Neutrophil (primary cell): ENCODE data around the gene CFAP73.

Source experiments
- H3K27ac ChIP-seq: fragments of 200-600 bp; sonication (generic); 2 replicates; pipeline ENCODE4 v1.5.1; 2016; ENCODE audit warnings: mild to moderate bottlenecking, moderate library complexity
- H3K27me3 ChIP-seq: fragments of 200-600 bp; sonication (generic); 2 replicates; pipeline ENCODE4 v1.6.0; 2016; ENCODE audit warnings: mild to moderate bottlenecking
- H3K36me3 ChIP-seq: fragments of 200-600 bp; sonication (generic); 2 replicates; pipeline ENCODE4 v1.5.1; 2017
- H3K4me1 ChIP-seq, 2 experiments: fragments of 200-600 bp in 1 of 2; sonication (generic) in 1 of 2; 1 replicate in 1 of 2; 2 replicates in 1 of 2; pipeline versions ENCODE4 v1.5.1 to v1.6.1; 2013 to 2016; ENCODE audit warnings: low read depth in 1 of 2, low read length in 1 of 2, mild to moderate bottlenecking in 1 of 2, moderate library complexity in 1 of 2; ENCODE audit not compliant: control insufficient read depth in 1 of 2, insufficient read depth in 1 of 2
- H3K4me3 ChIP-seq, 2 experiments: fragments of 200-600 bp in 1 of 2; sonication (generic) in 1 of 2; 1 replicate in 1 of 2; 2 replicates in 1 of 2; pipeline ENCODE4 v1.5.1; 2013 to 2016; ENCODE audit warnings: low read depth in 1 of 2, low read length in 1 of 2, mild to moderate bottlenecking in 1 of 2, moderate library complexity in 1 of 2
- H3K9me3 ChIP-seq: fragments of 200-600 bp; sonication (generic); 2 replicates; pipeline ENCODE4 v1.5.1; 2016
- CTCF ChIP-seq: fragments of 200-600 bp; sonication (generic); IDR thresholded peaks from 2 replicates; pipeline ENCODE4 v1.5.1; 2016; ENCODE audit warnings: antibody characterized with exemption

The CFAP73 gene

GRCh38 chr12:113149361-113150150 is at the start of gene CFAP73:
TSS of gene CFAP73 (plus strand) at chr12:113149724. CDS start at chr12:113149858, 134 bp downstream.
- Histone ChIP-seq H3K4me3 (no peak within 1 kb of the TSS), H3K27me3 (peaks cover 79% of the 10 kb centered on the region)

GRCh38 chr12:113099764-113100163 is 49.8 kb upstream of the CFAP73 start:
- Histone ChIP-seq H3K9me3 (no peaks in the 10 kb centered on the region), H3K27ac (no peak overlapping the region), H3K27me3 (peaks cover 26% of the 10 kb centered on the region), H3K4me1 (no peaks in the 10 kb centered on the region), H3K4me3 (no peak overlapping the region), H3K36me3 (no peaks in the 10 kb centered on the region)
- no peak for TF ChIP-seq CTCF

More at GRCh38 chr12:113149361-113150150, at the start of gene CFAP73:
- H3K4me1 ChIP-seq: peaks cover 11% of the 10 kb centered on the region in 2 experiments
- no peak for TF ChIP-seq CTCF
- H3K27ac ChIP-seq: no peak within 1 kb of the TSS
- no peaks in the 10 kb centered on the region for H3K9me3 ChIP-seq
- H3K36me3 ChIP-seq: no peaks in the 10 kb centered on the region

GRCh38 chr12:113101751-113102150 is 47.8 kb upstream of the CFAP73 start:
- TF ChIP-seq CTCF: no peak
- Histone ChIP-seq H3K9me3 (no peaks in the 10 kb centered on the region), H3K36me3 (no peaks in the 10 kb centered on the region), H3K27ac (no peak overlapping the region), H3K27me3 (peaks cover 41% of the 10 kb centered on the region), H3K4me3 (no peak overlapping the region), H3K4me1 (no peaks in the 10 kb centered on the region)

- no peak for TF ChIP-seq CTCF
- Histone ChIP-seq H3K27me3 (peaks cover 41% of the 10 kb centered on the region), H3K36me3 (no peaks in the 10 kb centered on the region)
Measured at GRCh38 chr12:113102811-113103210, 46.7 kb upstream of the CFAP73 start.

GRCh38 chr12:113103756-113104450 is 45.6 kb upstream of the CFAP73 start:
- Histone ChIP-seq H3K36me3 (no peaks in the 10 kb centered on the region), H3K27ac (no peak overlapping the region), H3K9me3 (no peaks in the 10 kb centered on the region), H3K4me1 (no peaks in the 10 kb centered on the region), H3K4me3 (no peak overlapping the region), H3K27me3 (peaks cover 37% of the 10 kb centered on the region)
- TF ChIP-seq CTCF: no peak

More at GRCh38 chr12:113102811-113103210, 46.7 kb upstream of the CFAP73 start:
- no peak overlapping the region for H3K4me3 ChIP-seq
- no peaks in the 10 kb centered on the region for H3K9me3 ChIP-seq
- no peak overlapping the region for H3K27ac ChIP-seq
- no peaks in the 10 kb centered on the region for H3K4me1 ChIP-seq
